Upper lobe of right lung (tissue), 1 donor: Measurements from ENCODE around the gene S1PR5. TPM values are rescaled to one million over a fixed set of nuclear protein-coding genes. Genes with fewer than 3 reads are reported as not detected.
"Not testable (repeated sequence)": the region's sequence is repeated elsewhere in the genome, so short reads cannot be mapped to it uniquely, and the experiment has no call there.

ENCODE experiments used
- ATAC-seq: fragments of 200-7000 bp; cut with Tn5 transposase; one replicate; pipeline ENCODE4 v1.9.1; 2020; ENCODE audit warnings: mild to moderate bottlenecking, moderate library complexity
- DNase-seq: peaks from one replicate; pipeline ENCODE4 v3.0.0-alpha.2; 2020
- H3K27ac ChIP-seq: fragments of 200-600 bp; one replicate; pipeline ENCODE4 v1.8.0; 2022
- H3K27me3 ChIP-seq: fragments of 200-600 bp; one replicate; pipeline ENCODE4 v1.8.0; 2022; ENCODE audit warnings: mild to moderate bottlenecking
- H3K36me3 ChIP-seq: fragments of 200-600 bp; one replicate; pipeline ENCODE4 v1.8.0; 2022
- H3K4me1 ChIP-seq: fragments of 200-600 bp; one replicate; pipeline ENCODE4 v1.8.0; 2022
- H3K4me3 ChIP-seq: fragments of 200-600 bp; one replicate; pipeline ENCODE4 v1.8.0; 2022; ENCODE audit warnings: mild to moderate bottlenecking
- H3K9me3 ChIP-seq: fragments of 200-600 bp; one replicate; pipeline ENCODE4 v1.8.0; 2022
- CTCF ChIP-seq: fragments of 200-600 bp; IDR thresholded peaks from one replicate; pipeline ENCODE4 v1.8.0; 2022; ENCODE audit warnings: antibody characterized with exemption
- intact Hi-C: fragments of 100-400 bp; cut with DNase I; formaldehyde crosslinking; loops from one replicate; pipeline ENCODE4 v1.11.0; 2022
- total RNA-seq: library from RNA; stranded (reverse); fragmentation: NEBNext Ultra II Directional; extraction: Animal tissue kit (Norgen Biotek cat#: 25700); gene quantifications from one replicate; pipeline ENCODE4 v1.2.1, GENCODE V29; 2021
- donor health status: DM: no; HTN: yes; CAD: no; lungs with severe emphysema.

The S1PR5 gene
- total RNA-seq, 1 donor from 2014 or later, result 2.1 TPM

- H3K27me3 ChIP-seq, result peaks cover 5% of the 10 kb centered on the region
- no peak overlapping the region for H3K4me3 ChIP-seq
- intact Hi-C loops, result no loop called here
- no peak for TF ChIP-seq CTCF
- DNase-seq (no peak), ATAC-seq (peak; percentile 48)
- no peaks in the 10 kb centered on the region for H3K36me3 ChIP-seq
- H3K4me1 ChIP-seq, result no peaks in the 10 kb centered on the region
- H3K9me3 ChIP-seq, result no peaks in the 10 kb centered on the region
- no peak overlapping the region for H3K27ac ChIP-seq
Observed at GRCh38 chr19:10533646-10534386, 16.6 kb upstream of the S1PR5 start.

- intact Hi-C loops, result no loop called here
- no peaks in the 10 kb centered on the region for H3K4me1 ChIP-seq
Observed at GRCh38 chr19:10532457-10532856, 15.2 kb upstream of the S1PR5 start.

GRCh38 chr19:10526887-10527286, 9.6 kb upstream of the S1PR5 start:
- H3K27me3 ChIP-seq, ATAC-seq, DNase-seq, H3K4me3 ChIP-seq, intact Hi-C loops, H3K27ac ChIP-seq, H3K9me3 ChIP-seq, H3K36me3 ChIP-seq, H3K4me1 ChIP-seq: not testable (repeated sequence)

More at GRCh38 chr19:10532457-10532856, 15.2 kb upstream of the S1PR5 start:
- ATAC-seq (no peak), DNase-seq (no peak)
- no peak for TF ChIP-seq CTCF
- Histone ChIP-seq H3K27ac (no peak overlapping the region), H3K9me3 (no peaks in the 10 kb centered on the region), H3K4me3 (no peak overlapping the region), H3K36me3 (no peaks in the 10 kb centered on the region), H3K27me3 (peaks cover 5% of the 10 kb centered on the region)

GRCh38 chr19:10525636-10526035, 8.4 kb upstream of the S1PR5 start:
- H3K27me3 ChIP-seq, result peaks cover 5% of the 10 kb centered on the region
- H3K27ac ChIP-seq, result no peak overlapping the region
- ATAC-seq (no peak), DNase-seq (no peak)
- no peaks in the 10 kb centered on the region for H3K36me3 ChIP-seq
- no peaks in the 10 kb centered on the region for H3K9me3 ChIP-seq
- no peaks in the 10 kb centered on the region for H3K4me1 ChIP-seq
- no peak for TF ChIP-seq CTCF
- intact Hi-C loops, result no loop called here
- no peak overlapping the region for H3K4me3 ChIP-seq

GRCh38 chr19:10523135-10523636, 5.9 kb upstream of the S1PR5 start:
- no peak for DNase-seq
- TF ChIP-seq CTCF, result no peak

GRCh38 chr19:10521461-10522171, 4.4 kb upstream of the S1PR5 start:
- no peak for TF ChIP-seq CTCF
- no peaks in the 10 kb centered on the region for H3K9me3 ChIP-seq
- no peaks in the 10 kb centered on the region for H3K36me3 ChIP-seq
- ATAC-seq (no peak), DNase-seq (no peak)
- H3K27me3 ChIP-seq, result peaks cover 40% of the 10 kb centered on the region
- no peak overlapping the region for H3K27ac ChIP-seq
- intact Hi-C loops, result no loop called here
- H3K4me3 ChIP-seq, result no peak overlapping the region
- peaks cover 20% of the 10 kb centered on the region for H3K4me1 ChIP-seq

More at GRCh38 chr19:10523135-10523636, 5.9 kb upstream of the S1PR5 start:
- intact Hi-C loops, result no loop called here
- Histone ChIP-seq H3K9me3 (no peaks in the 10 kb centered on the region), H3K36me3 (no peaks in the 10 kb centered on the region), H3K4me3 (no peak overlapping the region), H3K27ac (no peak overlapping the region), H3K27me3 (peaks cover 24% of the 10 kb centered on the region), H3K4me1 (peaks cover 6% of the 10 kb centered on the region)
- ATAC-seq, result no peak
